ENCODE measurements around the gene SAPCD1. TPM values are rescaled to one million over a fixed set of nuclear protein-coding genes. Genes with fewer than 3 reads are reported as not detected.

SAPCD1 gene
- total RNA-seq, 1 experiment from 2014 or later, result 3.2 TPM

DNA sequence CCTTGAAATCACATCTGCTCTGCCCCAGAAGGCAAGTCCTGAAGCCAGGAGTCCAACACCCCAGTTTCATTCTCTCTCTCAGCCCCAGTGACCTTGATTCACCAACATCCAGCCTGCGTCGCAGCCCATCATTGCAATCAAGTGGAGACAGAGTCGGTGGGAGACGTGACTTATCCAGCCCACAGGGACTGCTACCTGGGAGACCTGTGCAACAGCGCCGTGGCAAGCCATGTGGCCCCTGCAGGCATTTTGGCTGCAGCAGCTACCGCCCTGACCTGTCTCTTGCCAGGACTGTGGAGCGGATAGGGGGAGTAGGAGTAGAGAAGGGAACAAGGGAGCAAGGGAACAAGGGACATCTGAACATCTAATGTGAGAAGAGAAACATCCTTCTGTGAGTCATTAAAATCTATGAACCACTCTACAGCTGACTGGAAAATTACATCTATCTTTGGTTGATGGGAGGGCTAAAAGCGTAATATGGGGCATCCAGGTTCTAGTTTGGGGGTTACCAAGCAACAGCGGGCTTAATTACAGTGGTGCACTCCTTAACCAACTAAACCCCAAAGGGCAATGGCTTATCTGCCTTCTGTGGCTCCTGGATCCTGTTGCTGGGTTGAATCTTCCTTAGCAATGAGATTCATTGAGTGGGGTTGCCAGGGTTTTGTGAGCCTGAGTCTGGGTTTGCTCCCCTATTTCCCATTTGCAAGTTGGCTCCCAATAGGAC lies 44.8 kb upstream of the SAPCD1 start:
- Histone ChIP-seq H3K9me3 (ENCODE audit: control insufficient read depth, low read depth, low read length) (no peaks in the 10 kb centered on the region), H3K4me2 (ENCODE audit: insufficient read depth, insufficient read length, low read length) (no peak overlapping the region), H2BK20ac (ENCODE audit: low read depth, low read length, poor library complexity, severe bottlenecking) (no peak overlapping the region), H3K23me2 (ENCODE audit: insufficient read length, low read depth, low read length, poor library complexity, severe bottlenecking) (no peaks in the 10 kb centered on the region), H3K14ac (ENCODE audit: insufficient read depth, low read length) (no peak overlapping the region), H3K56ac (ENCODE audit: insufficient read length, low read depth, low read length) (no peak overlapping the region), H4K20me1 (ENCODE audit: control insufficient read depth, insufficient read depth, insufficient read length) (no peaks in the 10 kb centered on the region), H2BK12ac (ENCODE audit: insufficient read length, low read depth, low read length) (no peak overlapping the region), H4K5ac (ENCODE audit: insufficient read length, low read depth, low read length) (no peak overlapping the region), H3K27ac (ENCODE audit: insufficient read length, low read depth, low read length) (no peak overlapping the region), H3T11ph (ENCODE audit: low read length) (no peak overlapping the region), H2AFZ (ENCODE audit: low read length) (peak overlapping the region; percentile 83), H3K18ac (ENCODE audit: insufficient read length, low read depth, low read length) (no peak overlapping the region), H3K23ac (ENCODE audit: insufficient read length, low read depth, low read length) (no peak overlapping the region), H2BK120ac (ENCODE audit: low read depth, low read length, poor library complexity, severe bottlenecking) (no peak overlapping the region), H2BK15ac (ENCODE audit: low read depth, low read length) (no peak overlapping the region), H3K4ac (ENCODE audit: low read depth, low read length) (no peak overlapping the region), H3K27me3 (ENCODE audit: insufficient read depth, low read length) (no peaks in the 10 kb centered on the region), H3K4me1 (ENCODE audit: insufficient read depth, low read length) (peaks cover 10% of the 10 kb centered on the region; the same call in 1 of the 2 replicates), H3K9ac (ENCODE audit: extremely low read depth, insufficient read length, low read length) (no peak overlapping the region), H2AK5ac (ENCODE audit: insufficient read length, low read length) (no peak overlapping the region), H4K91ac (ENCODE audit: insufficient read length, low read depth, low read length) (no peak overlapping the region), H3K79me2 (ENCODE audit: insufficient read depth, low read length) (no peaks in the 10 kb centered on the region), H4K8ac (replicated peaks; ENCODE audit: insufficient read length, low read depth, low read length) (no peak overlapping the region), H2BK5ac (ENCODE audit: insufficient read length, low read length) (no peak overlapping the region), H3K79me1 (ENCODE audit: insufficient read depth, low read depth, low read length, poor library complexity, severe bottlenecking) (no peaks in the 10 kb centered on the region)
- Mint-ChIP-seq H3K27ac (peak overlapping the region; percentile 39 to 81 (median 59); a peak in 5 of 7 replicates), H3K36me3 (ENCODE audit: insufficient read depth in 1 of 3, low read depth in 3 of 3) (no peaks in the 10 kb centered on the region), H3K4me1 (peaks cover 38 to 49% of the 10 kb centered on the region in 2 experiments), H3K4me3 (peak overlapping the region in 1 of 2 experiments; percentile 60; a peak in 2 of 5 replicates), H3K27me3 (ENCODE audit: low read depth) (peaks cover under 1% of the 10 kb centered on the region), H3K9me3 (no peaks in the 10 kb centered on the region)
- WGBS (ENCODE audit: extremely low coverage, insufficient read length, low lambda C conversion rate), result no CpG with 5 or more reads among the region's 10 CpGs
- peak; percentile 85 for DNase-seq
- TF ChIP-seq, protein P1, sequence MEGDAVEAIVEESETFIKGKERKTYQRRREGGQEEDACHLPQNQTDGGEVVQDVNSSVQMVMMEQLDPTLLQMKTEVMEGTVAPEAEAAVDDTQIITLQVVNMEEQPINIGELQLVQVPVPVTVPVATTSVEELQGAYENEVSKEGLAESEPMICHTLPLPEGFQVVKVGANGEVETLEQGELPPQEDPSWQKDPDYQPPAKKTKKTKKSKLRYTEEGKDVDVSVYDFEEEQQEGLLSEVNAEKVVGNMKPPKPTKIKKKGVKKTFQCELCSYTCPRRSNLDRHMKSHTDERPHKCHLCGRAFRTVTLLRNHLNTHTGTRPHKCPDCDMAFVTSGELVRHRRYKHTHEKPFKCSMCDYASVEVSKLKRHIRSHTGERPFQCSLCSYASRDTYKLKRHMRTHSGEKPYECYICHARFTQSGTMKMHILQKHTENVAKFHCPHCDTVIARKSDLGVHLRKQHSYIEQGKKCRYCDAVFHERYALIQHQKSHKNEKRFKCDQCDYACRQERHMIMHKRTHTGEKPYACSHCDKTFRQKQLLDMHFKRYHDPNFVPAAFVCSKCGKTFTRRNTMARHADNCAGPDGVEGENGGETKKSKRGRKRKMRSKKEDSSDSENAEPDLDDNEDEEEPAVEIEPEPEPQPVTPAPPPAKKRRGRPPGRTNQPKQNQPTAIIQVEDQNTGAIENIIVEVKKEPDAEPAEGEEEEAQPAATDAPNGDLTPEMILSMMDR (conservative IDR thresholded peaks at IDR 0.05), result peak; percentile 62
